Measurements from ENCODE around the gene CIB2. TPM values are rescaled to one million over a fixed set of nuclear protein-coding genes. Genes with fewer than 3 reads are reported as not detected.
A peak's percentile ranks its signal among the peaks of the same experiment; 100 is the strongest.

Gene CIB2
- total and polyA plus RNA-seq, 2 experiments from 2014 or later: 59.5 to 64.4 TPM

GRCh38 chr15:78157203-78157602 is 26.0 kb upstream of the CIB2 start (continued):
- TF ChIP-seq EZH2 (IDR thresholded peaks at IDR 0.05; ENCODE audit: low read depth, unreplicated experiment): no peak
- TF ChIP-seq REST (IDR thresholded peaks at IDR 0.05; ENCODE audit: unreplicated experiment): no peak
- no peak for TF ChIP-seq EZH2phosphoT487 (IDR thresholded peaks at IDR 0.05; ENCODE audit: unreplicated experiment)
- TF ChIP-seq CTCF (conservative IDR thresholded peaks at IDR 0.05; ENCODE audit: low read depth in 2 of 2): no peak
- no peak for TF ChIP-seq ZNF331 (CRISPR knock-in tag; IDR thresholded peaks at IDR 0.05; ENCODE audit: low read depth)
- no peak for TF ChIP-seq POLR2AphosphoS5 (IDR thresholded peaks at IDR 0.05; ENCODE audit: low read depth)
- TF ChIP-seq ZNF114 (CRISPR knock-in tag; IDR thresholded peaks at IDR 0.05): no peak
- no peak for TF ChIP-seq JUNB (IDR thresholded peaks at IDR 0.05; ENCODE audit: unreplicated experiment)
- TF ChIP-seq CREB1 (CRISPR knock-in tag; IDR thresholded peaks at IDR 0.05; ENCODE audit: low read depth): no peak

- Histone ChIP-seq H3K27ac (ENCODE audit: low read depth) (peak overlapping the region; percentile 15; the same call in 1 of the 2 replicates), H3K27me3 (ENCODE audit: insufficient read depth) (no peaks in the 10 kb centered on the region), H3K4me3 (peak overlapping the region; percentile 9; the same call in 1 of the 2 replicates), H3K4me2 (peak overlapping the region; percentile 59), H3K9me2 (ENCODE audit: insufficient read depth) (no peaks in the 10 kb centered on the region), H3K79me2 (replicated peaks; ENCODE audit: insufficient read depth) (peaks cover 21% of the 10 kb centered on the region), H4K20me1 (replicated peaks; ENCODE audit: insufficient read depth) (peaks cover 6% of the 10 kb centered on the region), H3F3A (replicated peaks; ENCODE audit: low read depth) (no peaks in the 10 kb centered on the region), H2AFZ (no peak overlapping the region), H3K36me3 (ENCODE audit: insufficient read depth) (peaks cover 8% of the 10 kb centered on the region; the same call in 1 of the 2 replicates), H3K4me1 (ENCODE audit: insufficient read depth) (peaks cover 26% of the 10 kb centered on the region)
- no peak for TF ChIP-seq EZH2 (IDR thresholded peaks at IDR 0.05; ENCODE audit: low read depth, unreplicated experiment)
- TF ChIP-seq REST (IDR thresholded peaks at IDR 0.05; ENCODE audit: unreplicated experiment): no peak
- no peak for TF ChIP-seq ETS1 (IDR thresholded peaks at IDR 0.05)
- Mint-ChIP-seq H3K4me1 (peaks cover 26% of the 10 kb centered on the region), H3K36me3 (ENCODE audit: low read depth) (peaks cover 6% of the 10 kb centered on the region; the same call in 2 of the 3 replicates), H3K9me3 (no peaks in the 10 kb centered on the region; the same call in 2 of the 3 replicates), H3K27ac (peak overlapping the region; percentile 39; the same call in 1 of the 2 replicates), H3K27me3 (ENCODE audit: insufficient read depth, low read depth, poor library complexity) (peaks cover 3% of the 10 kb centered on the region), H3K4me3 (0 out of 3 replicates have a peak overlapping the region, but pooled peaks have one; percentile 15)
- ATAC-seq (no peak), DNase-seq (ENCODE audit: low spot score) (no peak)
Measured at GRCh38 chr15:78156653-78157052, 25.4 kb upstream of the CIB2 start.

All from GM23338 (cell line).